NCI-H69 (cell line): ENCODE measurements around the gene STX8.
"Not testable (repeated sequence)": the region's sequence is repeated elsewhere in the genome, so short reads cannot be mapped to it uniquely, and the experiment has no call there.

Experiments
- DNase-seq: peaks from one replicate; lab custom pipeline; 2025; lab: John Stamatoyannopoulos, UW

The STX8 gene

GRCh38 chr17:9499041-9499440 is 76.6 kb downstream of the STX8 start:
- DNase-seq, result no peak

DNA sequence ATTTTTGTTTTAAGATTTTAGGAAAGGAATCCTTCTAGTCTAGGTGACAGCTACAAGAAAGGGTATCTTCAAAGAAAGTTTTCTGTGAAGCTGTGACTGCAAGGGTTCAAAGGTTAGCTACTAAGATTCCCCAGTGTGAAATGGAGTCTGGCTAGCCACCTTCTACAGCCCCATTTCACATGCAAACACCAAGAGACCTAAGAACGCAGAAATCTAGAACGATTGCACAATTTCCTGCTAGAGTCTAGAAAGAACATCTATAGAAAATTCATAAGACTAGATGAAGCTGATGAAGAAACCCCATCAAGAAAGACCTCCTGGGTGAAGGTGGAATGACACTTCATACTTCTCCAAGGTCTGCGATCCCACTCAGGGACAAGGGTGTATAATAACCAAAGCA is 77.1 kb downstream of the STX8 start:
- no peak for DNase-seq

GRCh38 chr17:9488556-9488955 is 87.1 kb downstream of the STX8 start:
- DNase-seq, result no peak

GRCh38 chr17:9487406-9487805 is 88.2 kb downstream of the STX8 start:
- DNase-seq, result no peak

DNA sequence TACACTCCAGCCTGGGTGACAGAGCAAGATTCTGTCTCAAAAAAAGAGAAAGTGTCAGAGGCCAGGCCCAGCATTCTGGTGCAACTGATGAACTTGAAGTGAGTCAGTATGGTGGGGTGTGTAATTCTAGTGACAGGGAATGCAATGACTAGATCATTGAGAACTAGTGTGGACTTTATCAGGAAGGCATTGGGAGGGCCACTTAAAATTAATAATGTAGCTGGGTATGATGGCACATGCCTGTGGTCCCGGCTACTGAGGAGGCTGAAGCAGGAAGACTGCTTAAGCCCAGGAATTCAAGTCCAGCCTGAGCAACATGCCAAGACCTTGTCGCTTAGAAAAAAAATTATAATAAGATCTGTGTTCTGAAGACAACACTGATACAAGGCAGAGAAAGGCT is 90.8 kb downstream of the STX8 start:
- no peak for DNase-seq

DNA sequence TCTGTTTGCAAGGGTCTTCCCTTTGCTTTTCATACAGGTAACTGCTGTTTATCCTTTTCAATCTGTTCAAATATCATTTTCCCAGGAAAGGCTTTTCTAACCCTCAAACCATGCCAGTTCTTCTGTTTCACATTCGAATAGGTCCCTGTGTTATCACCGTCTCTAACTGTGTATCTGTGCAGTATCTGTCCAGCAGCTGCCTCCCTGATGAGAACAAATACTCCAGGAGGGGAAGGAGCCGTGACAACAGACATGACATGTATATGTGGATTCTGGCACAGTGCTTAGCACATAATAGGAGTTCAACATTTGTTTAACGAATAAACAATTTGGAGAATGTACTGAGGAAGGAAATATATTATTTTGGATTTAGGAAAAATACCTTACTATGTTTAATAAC is 95.7 kb downstream of the STX8 start:
- DNase-seq, result no peak

GRCh38 chr17:9478889-9479288 is 96.7 kb downstream of the STX8 start:
- DNase-seq, result no peak

- no peak for DNase-seq
Observed at GRCh38 chr17:9475101-9475658, 100.4 kb downstream of the STX8 start.

DNA sequence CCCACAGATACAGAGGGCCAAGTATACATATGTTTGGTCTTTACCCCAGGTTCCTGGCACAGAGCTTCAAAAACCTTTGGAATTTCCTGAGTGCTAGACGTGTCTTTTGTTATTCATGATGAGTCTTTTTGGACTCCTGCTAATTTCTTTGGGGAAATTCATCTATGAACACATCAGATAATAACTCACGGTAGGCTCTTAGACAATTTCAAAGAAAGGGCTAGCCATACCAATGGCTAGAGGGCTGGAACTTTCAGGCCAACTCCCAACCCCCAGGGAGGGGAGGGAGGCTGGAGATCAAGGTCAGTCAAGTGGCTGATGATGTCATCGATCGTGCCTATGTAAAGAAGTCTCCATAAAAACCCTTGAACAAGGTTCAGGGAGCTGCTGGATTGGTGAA is 101.9 kb downstream of the STX8 start:
- DNase-seq, result no peak

- DNase-seq, result no peak
Observed at GRCh38 chr17:9472541-9472940, 103.1 kb downstream of the STX8 start.

GRCh38 chr17:9472094-9472493 is 103.5 kb downstream of the STX8 start:
- DNase-seq, result no peak

GRCh38 chr17:9470171-9470570 is 105.4 kb downstream of the STX8 start:
- DNase-seq, result no peak

DNA sequence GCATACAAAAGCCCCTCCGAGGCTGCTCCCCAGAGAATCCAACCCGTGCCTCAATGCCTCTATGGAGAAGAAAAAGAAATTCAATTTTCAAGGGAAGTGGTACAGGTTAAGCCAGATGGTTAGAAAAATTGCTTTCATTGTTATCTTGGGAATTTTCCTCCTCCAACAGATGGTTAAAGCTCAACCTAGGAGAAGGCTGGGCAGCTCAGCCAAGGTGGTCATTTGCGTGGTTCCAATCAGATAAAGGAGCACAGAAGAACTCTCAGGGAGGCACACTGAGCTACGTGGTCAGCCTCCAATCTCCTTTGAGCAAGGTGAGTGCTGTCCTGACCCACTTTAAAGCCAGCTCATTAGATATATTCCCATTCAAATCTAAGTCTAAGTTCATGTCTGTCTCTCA is 106.7 kb downstream of the STX8 start:
- DNase-seq, result no peak

- no peak for DNase-seq
Observed at GRCh38 chr17:9468532-9468931, 107.1 kb downstream of the STX8 start.

DNA sequence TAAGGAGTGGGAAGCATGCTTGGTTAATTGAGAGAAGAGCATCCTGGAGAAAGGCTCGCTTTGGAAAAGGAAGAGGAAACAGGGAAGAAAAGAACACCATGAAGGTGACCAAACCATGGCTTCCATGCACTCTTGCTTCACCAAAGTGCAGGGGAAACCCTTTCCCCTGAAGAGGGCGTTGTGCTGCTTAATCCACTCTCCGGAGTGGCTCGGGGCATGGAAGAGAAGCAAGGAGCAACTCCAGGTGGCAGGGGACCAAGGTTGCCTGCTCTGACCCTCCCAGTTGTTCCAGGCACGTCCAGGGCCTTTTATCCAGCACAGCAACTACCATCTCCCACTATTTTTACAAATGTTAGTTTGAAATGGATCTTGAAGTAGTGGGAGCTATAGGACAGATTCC is 108.1 kb downstream of the STX8 start:
- DNase-seq, result no peak

- no peak for DNase-seq
Observed at GRCh38 chr17:9465210-9465921, 110.3 kb downstream of the STX8 start.

DNA sequence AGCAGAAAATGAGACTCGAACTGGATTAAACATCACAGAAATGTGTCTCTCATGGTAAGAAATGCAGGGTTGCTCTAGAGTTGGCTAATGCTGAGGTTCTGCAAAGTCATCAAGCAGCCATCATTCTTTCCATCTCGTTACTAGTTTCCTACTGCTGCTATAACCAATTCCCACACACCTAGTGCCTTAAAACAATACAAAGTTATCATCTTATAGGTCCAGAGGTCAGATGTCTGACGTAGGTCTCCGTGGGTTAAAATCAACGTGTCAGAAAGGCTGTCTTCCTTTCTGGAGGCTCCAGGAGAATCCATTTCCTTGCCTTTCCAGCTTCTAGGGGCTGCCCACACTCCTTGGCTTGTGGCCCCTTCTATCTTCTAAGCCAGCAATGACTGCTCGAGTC is 118.6 kb downstream of the STX8 start:
- no peak for DNase-seq

DNA sequence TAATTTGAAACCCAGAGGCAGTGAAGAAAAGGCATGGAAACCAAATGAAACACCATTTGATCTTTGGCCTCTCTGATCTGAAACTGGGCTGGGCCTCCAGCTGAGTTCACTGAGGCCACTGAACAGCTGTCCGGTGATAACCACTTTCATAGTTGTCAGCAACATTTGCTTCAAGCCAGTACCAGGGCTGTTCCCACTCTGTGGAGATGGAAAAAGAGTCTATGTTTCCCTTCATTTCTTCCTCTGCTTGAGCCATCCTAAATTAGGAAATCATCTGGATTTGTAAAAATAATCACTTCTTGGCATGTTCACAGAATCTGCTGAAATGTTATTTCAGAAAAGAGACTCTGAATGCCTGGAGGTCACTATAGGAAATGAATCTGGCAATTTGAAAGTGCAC is 119.3 kb downstream of the STX8 start:
- DNase-seq, result no peak

DNA sequence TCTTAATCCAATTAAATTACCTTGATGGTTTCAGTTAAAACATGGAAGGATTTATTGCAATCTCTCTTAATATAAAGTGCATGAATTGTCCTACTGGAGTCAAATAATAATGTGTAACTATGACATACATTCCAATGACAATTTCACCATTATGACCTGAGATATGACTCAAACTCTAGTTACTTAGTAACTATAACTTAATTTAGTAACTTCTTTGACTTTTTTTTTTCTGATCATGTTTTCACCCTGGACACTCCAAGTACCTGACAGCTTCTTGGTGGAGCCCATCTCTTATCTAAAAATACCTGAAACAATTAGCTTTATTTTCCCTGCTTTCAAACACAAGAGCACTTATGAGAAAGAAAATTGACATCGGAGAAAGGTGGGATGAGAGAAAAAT is 123.7 kb downstream of the STX8 start:
- no peak for DNase-seq

DNA sequence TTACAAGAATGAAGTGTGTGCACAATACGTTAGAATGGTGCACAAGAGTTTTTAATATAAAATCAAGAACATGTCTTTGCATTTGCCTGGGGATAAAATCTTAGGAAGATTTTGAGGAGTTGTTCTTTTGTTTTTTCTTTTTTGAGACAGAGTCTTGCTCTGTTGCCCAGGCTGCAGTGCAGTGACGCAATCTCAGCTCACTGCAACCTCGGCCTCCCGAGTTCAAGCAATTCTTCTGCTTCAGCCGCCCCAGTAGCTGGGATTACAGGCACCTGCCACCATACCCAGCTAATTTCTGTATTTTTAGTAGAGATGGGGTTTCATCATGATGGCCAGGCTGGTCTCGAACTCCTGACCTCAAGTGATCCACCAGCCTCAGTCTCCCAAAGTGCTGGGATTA is 128.3 kb downstream of the STX8 start:
- DNase-seq, result not testable (repeated sequence)

DNA sequence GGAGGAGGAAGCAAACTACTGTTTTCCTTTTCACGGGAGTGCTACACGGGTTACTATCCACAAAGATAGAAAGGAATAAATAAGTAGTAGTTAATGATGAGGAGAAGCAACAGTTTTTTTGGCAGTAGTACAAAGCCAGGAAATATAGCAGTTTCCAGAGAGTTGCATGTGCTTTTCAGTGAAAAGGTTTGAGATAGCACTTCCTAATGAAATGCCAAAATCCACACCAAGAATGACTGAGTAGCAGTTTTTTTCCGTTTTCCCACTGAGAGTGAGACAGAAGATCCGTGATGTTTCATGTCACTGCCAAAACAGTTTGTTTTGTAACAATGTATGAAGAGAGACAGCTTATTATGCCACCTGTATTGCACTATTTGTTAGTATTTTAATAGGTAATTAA is 129.1 kb downstream of the STX8 start:
- DNase-seq, result no peak

DNA sequence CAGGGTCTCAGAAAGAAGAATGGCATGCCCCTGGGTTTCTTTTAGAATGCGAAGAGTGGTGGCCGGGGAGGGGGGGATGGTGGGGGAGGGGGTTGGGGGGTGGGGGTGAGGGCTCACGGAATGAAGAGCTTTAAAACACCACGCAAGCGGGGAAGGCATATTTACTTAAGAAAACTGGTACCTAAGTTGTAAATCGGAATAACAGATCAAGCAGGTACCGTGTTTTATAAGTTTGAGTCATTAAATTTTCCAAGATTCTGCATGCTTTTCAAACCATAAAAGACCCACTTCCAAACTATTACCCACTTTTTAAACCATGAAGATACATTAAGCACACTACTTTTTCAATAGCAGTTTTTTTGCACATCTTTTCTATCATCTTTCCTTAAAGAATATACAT is 130.2 kb downstream of the STX8 start:
- no peak for DNase-seq

GRCh38 chr17:9444687-9445086 is 130.9 kb downstream of the STX8 start:
- no peak for DNase-seq

DNA sequence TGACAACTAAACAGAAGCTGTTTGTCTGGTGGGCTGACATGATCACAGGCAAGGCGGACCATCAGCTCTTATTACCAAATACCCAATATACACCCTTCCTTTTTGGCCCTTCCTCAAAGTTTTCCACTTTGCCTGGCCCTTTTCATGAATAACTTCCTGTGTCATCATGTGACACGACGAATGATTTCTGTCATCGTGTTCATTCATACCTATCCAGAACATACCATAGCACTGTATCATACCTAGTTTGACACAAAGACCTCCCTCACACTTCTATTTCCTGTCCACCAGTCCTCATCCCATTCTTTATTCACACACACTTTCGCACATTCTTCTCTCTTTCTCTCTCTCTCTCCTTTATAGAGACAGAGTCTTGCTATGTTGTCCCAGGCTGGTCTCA is 131.8 kb downstream of the STX8 start:
- DNase-seq, result no peak
